H9 (cell line): ENCODE results near the gene C16orf87. TPM values are rescaled to one million over a fixed set of nuclear protein-coding genes. Genes with fewer than 3 reads are reported as not detected.

Experiments
- DNase-seq: peaks from one replicate; pipeline ENCODE4 v3.0.0-alpha.2; 2017
- H2AFZ ChIP-seq: one replicate; pipeline ENCODE4 v1.6.1; 2013; ENCODE audit warnings: mild to moderate bottlenecking, low read length, control low read depth, moderate library complexity
- H2AK5ac ChIP-seq: 2 replicates; pipeline ENCODE4 v1.6.1; 2013; ENCODE audit warnings: low read length, control low read depth, mixed read lengths; ENCODE audit not compliant: insufficient read length
- H2BK120ac ChIP-seq: one replicate; pipeline ENCODE4 v1.6.1; 2013; ENCODE audit warnings: low read depth, mild to moderate bottlenecking, low read length, control low read depth, inconsistent platforms; ENCODE audit not compliant: poor library complexity, severe bottlenecking
- H2BK12ac ChIP-seq: 2 replicates; pipeline ENCODE4 v1.6.1; 2013; ENCODE audit warnings: low read length, control low read depth, mixed read lengths, low read depth; ENCODE audit not compliant: insufficient read length
- H2BK15ac ChIP-seq: 2 replicates; pipeline ENCODE4 v1.6.1; 2013; ENCODE audit warnings: low read depth, low read length, control low read depth
- H2BK20ac ChIP-seq: one replicate; pipeline ENCODE4 v1.6.1; 2013; ENCODE audit warnings: low read depth, mild to moderate bottlenecking, low read length, control low read depth, inconsistent platforms; ENCODE audit not compliant: poor library complexity, severe bottlenecking
- H2BK5ac ChIP-seq: 2 replicates; pipeline ENCODE4 v1.6.1; 2013; ENCODE audit warnings: low read length, control low read depth, mixed read lengths; ENCODE audit not compliant: insufficient read length
- H3K14ac ChIP-seq: 2 replicates; pipeline ENCODE4 v1.6.1; 2013; ENCODE audit warnings: low read length, control low read depth; ENCODE audit not compliant: insufficient read depth
- H3K18ac ChIP-seq: 2 replicates; pipeline ENCODE4 v1.6.1; 2013; ENCODE audit warnings: low read depth, mild to moderate bottlenecking, mixed read lengths, low read length, control low read depth; ENCODE audit not compliant: insufficient read length
- H3K23ac ChIP-seq: 2 replicates; pipeline ENCODE4 v1.6.1; 2013; ENCODE audit warnings: low read length, control low read depth, mixed read lengths, low read depth; ENCODE audit not compliant: insufficient read length
- H3K23me2 ChIP-seq: 2 replicates; pipeline ENCODE4 v1.6.1; 2013; ENCODE audit warnings: low read depth, mild to moderate bottlenecking, mixed read lengths, low read length, control low read depth; ENCODE audit not compliant: insufficient read length, poor library complexity, severe bottlenecking
- H3K27ac ChIP-seq: 2 replicates; pipeline ENCODE4 v1.5.1; 2013; ENCODE audit warnings: low read length, control low read depth, mixed read lengths, low read depth; ENCODE audit not compliant: insufficient read length
- H3K27me3 ChIP-seq: 2 replicates; pipeline ENCODE4 v1.6.1; 2013; ENCODE audit warnings: low read length, control low read depth, inconsistent platforms; ENCODE audit not compliant: insufficient read depth
- H3K4ac ChIP-seq: 2 replicates; pipeline ENCODE4 v1.6.1; 2013; ENCODE audit warnings: low read depth, mild to moderate bottlenecking, control low read depth, inconsistent platforms, low read length, moderate library complexity
- H3K4me1 ChIP-seq: 2 replicates; pipeline ENCODE4 v1.6.1; 2013; ENCODE audit warnings: low read length, control low read depth, inconsistent platforms; ENCODE audit not compliant: insufficient read depth
- H3K4me2 ChIP-seq: 2 replicates; pipeline ENCODE4 v1.6.1; 2013; ENCODE audit warnings: low read length, control low read depth, mixed read lengths; ENCODE audit not compliant: insufficient read length, insufficient read depth
- H3K56ac ChIP-seq: 2 replicates; pipeline ENCODE4 v1.6.1; 2013; ENCODE audit warnings: low read depth, mild to moderate bottlenecking, mixed read lengths, low read length, control low read depth; ENCODE audit not compliant: insufficient read length
- H3K79me1 ChIP-seq: 2 replicates; pipeline ENCODE4 v1.6.1; 2013; ENCODE audit warnings: low read depth, mild to moderate bottlenecking, moderate library complexity, low read length, control low read depth, inconsistent platforms; ENCODE audit not compliant: insufficient read depth, poor library complexity, severe bottlenecking
- H3K79me2 ChIP-seq: 2 replicates; pipeline ENCODE4 v1.6.1; 2013; ENCODE audit warnings: low read length, control low read depth, inconsistent platforms; ENCODE audit not compliant: insufficient read depth
- H3K9ac ChIP-seq: 2 replicates; pipeline ENCODE4 v1.6.1; 2013; ENCODE audit warnings: low read length, control low read depth, mixed read lengths; ENCODE audit not compliant: insufficient read length; ENCODE audit errors: extremely low read depth
- H3K9me3 ChIP-seq: one replicate; pipeline ENCODE4 v1.6.1; 2013; ENCODE audit warnings: low read depth, low read length, inconsistent platforms; ENCODE audit not compliant: control insufficient read depth
- H3T11ph ChIP-seq: one replicate; pipeline ENCODE4 v1.6.1; 2013; ENCODE audit warnings: mild to moderate bottlenecking, low read length, control low read depth, inconsistent platforms
- H4K20me1 ChIP-seq: one replicate; pipeline ENCODE4 v1.6.1; 2013; ENCODE audit not compliant: control insufficient read depth, insufficient read length, insufficient read depth
- H4K5ac ChIP-seq: 2 replicates; pipeline ENCODE4 v1.6.1; 2013; ENCODE audit warnings: low read depth, mild to moderate bottlenecking, mixed read lengths, low read length, control low read depth; ENCODE audit not compliant: insufficient read length
- H4K8ac ChIP-seq: replicated peaks from 2 replicates; pipeline ENCODE4 v1.6.1; 2013; ENCODE audit warnings: low read length, control low read depth, mixed read lengths, low read depth; ENCODE audit not compliant: insufficient read length
- H4K91ac ChIP-seq: 2 replicates; pipeline ENCODE4 v1.6.1; 2013; ENCODE audit warnings: low read depth, mild to moderate bottlenecking, moderate library complexity, mixed read lengths, low read length, control low read depth; ENCODE audit not compliant: insufficient read length
- H3K27ac Mint-ChIP-seq, 3 experiments: 2 replicates in 2 of 3; 3 replicates in 1 of 3; pipeline ENCODE4 v1.8.0; 2020 to 2021; ENCODE audit warnings: mixed read lengths in 3 of 3, mild to moderate bottlenecking in 1 of 3, moderate library complexity in 1 of 3
- H3K27me3 Mint-ChIP-seq: 2 replicates; pipeline ENCODE4 v1.8.0; 2021; ENCODE audit warnings: low read depth, mild to moderate bottlenecking, moderate library complexity, mixed read lengths
- H3K36me3 Mint-ChIP-seq, 3 experiments: 2 replicates in 2 of 3; 3 replicates in 1 of 3; pipeline ENCODE4 v1.8.0; 2020 to 2021; ENCODE audit warnings: low read depth in 3 of 3, mixed read lengths in 3 of 3; ENCODE audit not compliant: insufficient read depth in 1 of 3
- H3K4me1 Mint-ChIP-seq, 2 experiments: 2 replicates each; pipeline ENCODE4 v1.8.0; 2020; ENCODE audit warnings: mixed read lengths in 2 of 2
- H3K4me3 Mint-ChIP-seq, 2 experiments: 2 replicates in 1 of 2; 3 replicates in 1 of 2; pipeline ENCODE4 v1.8.0; 2020 to 2021; ENCODE audit warnings: mild to moderate bottlenecking in 2 of 2, mixed read lengths in 2 of 2, moderate library complexity in 1 of 2
- H3K9me3 Mint-ChIP-seq, 2 experiments: 2 replicates in 1 of 2; 3 replicates in 1 of 2; pipeline ENCODE4 v1.8.0; 2020; ENCODE audit warnings: mild to moderate bottlenecking in 2 of 2, mixed read lengths in 2 of 2, moderate library complexity in 1 of 2
- CTCF ChIP-seq: fragments of 200-600 bp; sonication (generic); conservative IDR thresholded peaks from 3 replicates; pipeline ENCODE4 v1.8.0; 2021; ENCODE audit warnings: antibody characterized with exemption, mild to moderate bottlenecking
- WGBS: extraction: QIAGEN DNeasy Blood & Tissue Kit; methylation state at CpG from one replicate; pipeline ENCODE4 v1.1.7; 2013; ENCODE audit warnings: missing lambda C conversion rate, low lambda C conversion rate, mixed read lengths; ENCODE audit not compliant: insufficient read length; ENCODE audit errors: extremely low coverage; 5-methylcytosine and 5-hydroxymethylcytosine counted together
- total RNA-seq: library from RNA; stranded (reverse); gene quantifications from 2 replicates; pipeline ENCODE4 v1.2.1, GENCODE V29; 2021

The C16orf87 gene
- total RNA-seq, 1 experiment from 2014 or later = 16.7 TPM

GRCh38 chr16:46768809-46769208 is 62.2 kb downstream of the C16orf87 start:
- no peak overlapping the region for H3K56ac ChIP-seq
- Mint-ChIP-seq H3K9me3 (no peaks in the 10 kb centered on the region), H3K27me3 (no peaks in the 10 kb centered on the region; the same call in 1 of the 2 replicates), H3K4me1 (peaks cover 8% of the 10 kb centered on the region in 2 experiments), H3K36me3 (no peaks in the 10 kb centered on the region), H3K4me3 (no peak overlapping the region), H3K27ac (no peak overlapping the region)
- H3K27me3 ChIP-seq = no peaks in the 10 kb centered on the region
- no peak overlapping the region for H2AFZ ChIP-seq
- H3K79me1 ChIP-seq = no peaks in the 10 kb centered on the region
- no peaks in the 10 kb centered on the region for H4K20me1 ChIP-seq
- H2BK120ac ChIP-seq = no peak overlapping the region
- H2BK5ac ChIP-seq = no peak overlapping the region
- no peak overlapping the region for H4K91ac ChIP-seq
- H2BK12ac ChIP-seq = no peak overlapping the region
- DNase-seq = no peak
- no peak for TF ChIP-seq CTCF
- no peaks in the 10 kb centered on the region for H3K23me2 ChIP-seq
- H3K79me2 ChIP-seq = no peaks in the 10 kb centered on the region
- no peak overlapping the region for H2AK5ac ChIP-seq
- no peak overlapping the region for H4K5ac ChIP-seq
- H3K27ac ChIP-seq = no peak overlapping the region
- H3K4me1 ChIP-seq = no peaks in the 10 kb centered on the region
- no CpG with 5 or more reads among the region's 8 CpGs for WGBS
- H3K4me2 ChIP-seq = no peak overlapping the region
- H3K23ac ChIP-seq = no peak overlapping the region
- H4K8ac ChIP-seq = no peak overlapping the region
- H3K14ac ChIP-seq = no peak overlapping the region
- no peak overlapping the region for H3K9ac ChIP-seq
- no peak overlapping the region for H3K18ac ChIP-seq
- no peak overlapping the region for H2BK15ac ChIP-seq
- no peak overlapping the region for H3K4ac ChIP-seq
- no peak overlapping the region for H3T11ph ChIP-seq
- no peak overlapping the region for H2BK20ac ChIP-seq
- H3K9me3 ChIP-seq = no peaks in the 10 kb centered on the region
